Uterus (tissue), 4 donors: ENCODE results near the gene MBLAC2. TPM values are rescaled to one million over a fixed set of nuclear protein-coding genes. Genes with fewer than 3 reads are reported as not detected.

ENCODE experiments used
- DNase-seq, 2 donors: peaks; one replicate each; pipeline ENCODE4 v3.0.0-alpha.2; 2019 to 2020
- H3K27ac ChIP-seq, 2 donors: fragments of 200-600 bp; sonication (generic); 1 replicate in 1 of 2; 2 replicates in 1 of 2; pipeline ENCODE4 v1.5.1; 2016 to 2018
- H3K27me3 ChIP-seq, 2 donors: fragments of 200-600 bp; sonication (generic); one replicate each; pipeline ENCODE4 v1.5.1; 2018 to 2019; ENCODE audit warnings: control low read depth in 1 of 2
- H3K36me3 ChIP-seq, 2 donors: fragments of 200-600 bp; sonication (generic); one replicate each; pipeline ENCODE4 v1.5.1; 2019; ENCODE audit warnings: control low read depth in 1 of 2
- H3K4me1 ChIP-seq, 2 donors: fragments of 200-600 bp; sonication (generic); one replicate each; pipeline ENCODE4 v1.5.1; 2018 to 2019; ENCODE audit warnings: control low read depth in 1 of 2
- H3K4me3 ChIP-seq, 2 donors: fragments of 200-600 bp; sonication (generic); 1 replicate in 1 of 2; 2 replicates in 1 of 2; pipeline ENCODE4 v1.5.1; 2018 to 2019; ENCODE audit warnings: mild to moderate bottlenecking in 1 of 2
- H3K9me3 ChIP-seq, 2 donors: fragments of 200-600 bp; sonication (generic); one replicate each; pipeline ENCODE4 v1.5.1; 2019; ENCODE audit warnings: control low read depth in 1 of 2
- CTCF ChIP-seq, 4 experiments: fragments of 200-600 bp in 2 of 4; fragments of 450-650 bp in 2 of 4; sonication (generic) in 2 of 4; IDR thresholded peaks; one replicate each; pipeline ENCODE4 v1.5.1; 2016 to 2019; ENCODE audit warnings: antibody characterized with exemption in 4 of 4, mild to moderate bottlenecking in 2 of 4, moderate library complexity in 1 of 4
- POLR2A ChIP-seq, 2 donors: fragments of 450-650 bp; IDR thresholded peaks; one replicate each; pipeline ENCODE4 v1.6.1; 2016; ENCODE audit warnings: antibody characterized with exemption in 2 of 2, mild to moderate bottlenecking in 1 of 2, moderate library complexity in 1 of 2
- intact Hi-C: fragments of 100-400 bp; cut with DNase I; formaldehyde crosslinking; loops from one replicate; pipeline ENCODE4 v1.15.1; 2023; ENCODE audit warnings: low total_unique reads
- total RNA-seq, 4 donors: library from RNA; depleted of rRNA in 3 of 4; stranded (reverse); fragments of >200 nt in 3 of 4; gene quantifications; one replicate each; pipeline versions ENCODE4 v1.1.0 to v1.2.4, GENCODE V29; 2014 to 2023
- donor health status: DM: yes; HTN: yes; CAD: no.

MBLAC2 gene
- total RNA-seq, 4 donors from 2014 or later = 2.9 to 16.4 (median 10.7) TPM

- intact Hi-C loops = no loop called here
- no peaks in the 10 kb centered on the region for H3K36me3 ChIP-seq
- H3K4me3 ChIP-seq = no peak overlapping the region
- TF ChIP-seq POLR2A (IDR thresholded peaks at IDR 0.05) (no peak), CTCF (IDR thresholded peaks at IDR 0.05) (no peak)
- no peak overlapping the region for H3K27ac ChIP-seq
- no peak for DNase-seq
- H3K4me1 ChIP-seq = no peaks in the 10 kb centered on the region
- H3K9me3 ChIP-seq = no peaks in the 10 kb centered on the region
- H3K27me3 ChIP-seq = no peaks in the 10 kb centered on the region
Observed at GRCh38 chr5:90506221-90506620, 31.6 kb upstream of the MBLAC2 start.

GRCh38 chr5:90504743-90505142 is 30.2 kb upstream of the MBLAC2 start:
- no peak overlapping the region for H3K27ac ChIP-seq
- TF ChIP-seq POLR2A (IDR thresholded peaks at IDR 0.05) = no peak
- no peak for TF ChIP-seq CTCF (IDR thresholded peaks at IDR 0.05)
- intact Hi-C loops = no loop called here
- H3K9me3 ChIP-seq = no peaks in the 10 kb centered on the region
- H3K4me1 ChIP-seq = no peaks in the 10 kb centered on the region
- no peak overlapping the region for H3K4me3 ChIP-seq
- no peak for DNase-seq
- no peaks in the 10 kb centered on the region for H3K27me3 ChIP-seq
- no peaks in the 10 kb centered on the region for H3K36me3 ChIP-seq

GRCh38 chr5:90503596-90503995 is 29.0 kb upstream of the MBLAC2 start:
- H3K9me3 ChIP-seq = no peaks in the 10 kb centered on the region
- H3K4me3 ChIP-seq = no peak overlapping the region
- intact Hi-C loops = no loop called here

GRCh38 chr5:90495146-90495545 is 20.6 kb upstream of the MBLAC2 start:
- TF ChIP-seq POLR2A (IDR thresholded peaks at IDR 0.05) (no peak), CTCF (IDR thresholded peaks at IDR 0.05) (no peak)
- H3K36me3 ChIP-seq = no peaks in the 10 kb centered on the region

More at GRCh38 chr5:90503596-90503995, 29.0 kb upstream of the MBLAC2 start:
- no peak for DNase-seq
- TF ChIP-seq CTCF (IDR thresholded peaks at IDR 0.05) = no peak
- no peak for TF ChIP-seq POLR2A (IDR thresholded peaks at IDR 0.05)
- Histone ChIP-seq H3K36me3 (no peaks in the 10 kb centered on the region), H3K27me3 (no peaks in the 10 kb centered on the region), H3K27ac (no peak overlapping the region), H3K4me1 (no peaks in the 10 kb centered on the region)

GRCh38 chr5:90494043-90494442 is 19.5 kb upstream of the MBLAC2 start:
- Histone ChIP-seq H3K4me3 (no peak overlapping the region), H3K36me3 (no peaks in the 10 kb centered on the region), H3K27ac (no peak overlapping the region), H3K27me3 (no peaks in the 10 kb centered on the region), H3K9me3 (no peaks in the 10 kb centered on the region), H3K4me1 (no peaks in the 10 kb centered on the region)
- TF ChIP-seq CTCF (IDR thresholded peaks at IDR 0.05) (no peak), POLR2A (IDR thresholded peaks at IDR 0.05) (no peak)
- DNase-seq = no peak
- intact Hi-C loops = no loop called here

More at GRCh38 chr5:90495146-90495545, 20.6 kb upstream of the MBLAC2 start:
- no peak for DNase-seq
- Histone ChIP-seq H3K27me3 (no peaks in the 10 kb centered on the region), H3K4me1 (no peaks in the 10 kb centered on the region), H3K27ac (no peak overlapping the region), H3K9me3 (no peaks in the 10 kb centered on the region), H3K4me3 (no peak overlapping the region)
- intact Hi-C loops = no loop called here
